Forelimb muscle (tissue), 1 donor: ENCODE results near the gene CHRNA4. TPM values are rescaled to one million over a fixed set of nuclear protein-coding genes. Genes with fewer than 3 reads are reported as not detected.

Experiments
- DNase-seq: peaks from one replicate; pipeline ENCODE4 v3.0.0-alpha.2; 2013; ENCODE audit warnings: low read depth
- polyA plus RNA-seq: library from polyadenylated mRNA; unstranded; fragments of 120-200 nt; gene quantifications from one replicate; pipeline ENCODE4 v1.2.1, GENCODE V29; 2013; ENCODE audit not compliant: insufficient read length

CHRNA4 gene
- polyA plus RNA-seq = 0.46 TPM

DNA sequence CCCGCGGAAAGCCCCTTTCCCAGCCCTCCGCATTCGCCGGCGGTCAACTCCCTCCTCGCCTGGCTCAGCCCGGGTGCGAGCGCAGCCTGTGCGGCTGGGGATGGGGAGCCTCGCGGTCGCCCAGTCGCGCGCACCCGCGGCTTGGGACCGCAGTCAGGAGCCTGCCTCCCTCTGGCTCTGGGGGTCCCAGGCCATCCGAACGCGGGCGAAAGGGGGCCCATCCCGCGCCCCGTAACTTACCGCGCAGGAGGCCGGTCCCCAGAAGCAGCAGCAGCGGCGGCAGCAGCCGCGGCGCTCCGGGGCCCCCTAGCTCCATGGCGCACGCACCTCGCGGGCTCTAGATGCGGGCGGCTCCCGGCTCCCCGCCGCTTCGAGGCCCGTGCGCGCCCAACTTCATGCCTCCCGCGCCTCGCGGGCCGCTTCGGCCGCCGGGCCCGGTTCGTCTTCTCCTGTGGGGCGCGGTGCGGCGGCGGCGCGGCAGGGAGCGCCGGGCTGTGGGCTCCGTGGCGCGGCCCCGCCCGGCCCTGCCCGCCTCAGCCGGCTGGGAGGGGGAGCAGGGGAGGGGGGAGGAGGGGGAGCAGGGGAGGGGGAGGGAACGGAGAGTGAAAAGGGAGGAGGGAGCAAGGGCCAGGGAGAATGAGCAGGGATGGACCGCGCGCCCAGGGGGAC lies at the start of gene CHRNA4:
Gene CHRNA4, minus strand, starts transcription at position 500 of the 669 bp plus-strand sequence. Its CDS starts 184 bp downstream, at position 316.
- no peak for DNase-seq

DNA sequence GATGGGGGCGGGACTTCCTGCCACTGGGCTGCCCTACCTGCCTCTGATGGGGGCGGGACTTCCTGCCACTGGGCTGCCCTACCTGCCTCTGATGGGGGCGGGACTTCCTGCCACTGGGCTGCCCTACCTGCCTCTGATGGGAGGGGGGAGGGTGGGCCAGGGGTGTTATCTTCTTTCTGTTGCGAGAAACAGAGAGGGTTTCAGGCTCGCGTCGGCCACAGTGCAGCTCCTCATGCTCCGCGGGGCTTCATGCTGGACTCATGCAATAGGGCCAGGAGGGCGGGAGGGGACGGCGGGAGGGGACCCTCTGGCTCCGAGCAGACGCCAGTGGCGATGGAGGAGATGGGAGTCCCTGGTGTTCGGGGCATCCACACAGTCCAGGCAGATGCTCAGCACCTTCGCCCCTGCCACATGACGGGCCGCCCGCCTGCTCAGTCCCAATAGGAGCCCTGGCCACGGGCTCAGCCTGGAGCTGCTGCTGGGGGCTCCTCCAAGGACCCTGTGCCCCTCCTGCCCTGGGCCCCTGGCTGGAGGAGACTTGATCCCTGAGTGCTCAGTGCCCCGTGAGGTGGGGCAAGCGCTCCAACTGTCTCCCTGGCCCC lies 48.8 kb upstream of the CHRNA4 start:
- DNase-seq = no peak

DNA sequence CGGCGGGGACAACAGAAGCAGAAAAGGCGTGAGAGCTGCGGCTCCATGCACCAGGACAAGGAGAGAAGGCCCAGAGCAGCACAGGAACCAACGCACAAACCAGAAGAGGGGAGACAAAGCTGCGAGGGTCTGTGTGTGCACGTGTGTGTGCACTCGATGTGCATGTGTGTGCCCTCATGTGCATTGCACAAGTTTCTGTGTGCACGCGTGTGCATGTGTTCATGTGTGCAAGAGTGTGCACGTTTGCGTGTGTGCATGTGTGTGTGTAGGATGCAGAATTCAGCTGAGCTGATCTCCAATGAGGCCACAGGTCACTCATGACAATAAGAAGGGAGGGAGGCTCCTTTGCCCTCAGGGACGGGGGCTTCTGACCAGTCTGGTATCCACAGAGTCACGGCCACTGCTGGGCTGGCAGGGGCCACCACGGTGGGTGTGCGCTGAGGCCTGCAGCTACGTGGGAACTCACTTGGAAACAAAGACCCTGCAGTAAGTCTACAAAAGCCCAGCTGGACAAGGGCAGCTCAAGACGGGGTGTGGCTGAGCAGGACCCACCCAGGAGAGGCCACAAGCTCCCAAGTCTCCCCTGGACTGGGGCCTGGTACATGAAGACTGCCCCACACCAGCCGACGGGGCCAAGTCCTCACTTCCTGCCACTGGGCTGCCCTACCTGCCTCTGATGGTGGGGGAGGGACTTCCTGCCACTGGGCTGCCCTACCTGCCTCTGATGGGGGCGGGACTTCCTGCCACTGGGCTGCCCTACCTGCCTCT lies 48.1 kb upstream of the CHRNA4 start:
- DNase-seq = no peak

DNA sequence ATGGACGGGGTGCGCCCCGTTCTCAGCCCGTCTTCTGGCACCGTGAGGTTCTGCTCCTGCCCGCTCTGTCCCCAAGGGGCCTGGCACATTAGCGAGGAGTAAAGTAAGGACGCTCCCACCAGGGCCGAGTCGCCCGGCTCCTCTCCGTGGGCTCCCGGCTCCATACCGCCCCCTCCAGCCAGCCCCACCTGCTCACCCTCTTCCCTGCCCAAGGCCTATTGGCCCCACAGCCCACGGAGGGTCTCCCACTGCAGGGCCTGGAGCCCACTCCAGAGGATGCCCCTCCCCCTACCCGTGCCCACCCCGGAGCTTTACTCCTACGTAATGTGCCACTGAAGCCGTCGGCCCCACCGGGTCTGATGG lies 47.5 kb upstream of the CHRNA4 start:
- DNase-seq = no peak

DNA sequence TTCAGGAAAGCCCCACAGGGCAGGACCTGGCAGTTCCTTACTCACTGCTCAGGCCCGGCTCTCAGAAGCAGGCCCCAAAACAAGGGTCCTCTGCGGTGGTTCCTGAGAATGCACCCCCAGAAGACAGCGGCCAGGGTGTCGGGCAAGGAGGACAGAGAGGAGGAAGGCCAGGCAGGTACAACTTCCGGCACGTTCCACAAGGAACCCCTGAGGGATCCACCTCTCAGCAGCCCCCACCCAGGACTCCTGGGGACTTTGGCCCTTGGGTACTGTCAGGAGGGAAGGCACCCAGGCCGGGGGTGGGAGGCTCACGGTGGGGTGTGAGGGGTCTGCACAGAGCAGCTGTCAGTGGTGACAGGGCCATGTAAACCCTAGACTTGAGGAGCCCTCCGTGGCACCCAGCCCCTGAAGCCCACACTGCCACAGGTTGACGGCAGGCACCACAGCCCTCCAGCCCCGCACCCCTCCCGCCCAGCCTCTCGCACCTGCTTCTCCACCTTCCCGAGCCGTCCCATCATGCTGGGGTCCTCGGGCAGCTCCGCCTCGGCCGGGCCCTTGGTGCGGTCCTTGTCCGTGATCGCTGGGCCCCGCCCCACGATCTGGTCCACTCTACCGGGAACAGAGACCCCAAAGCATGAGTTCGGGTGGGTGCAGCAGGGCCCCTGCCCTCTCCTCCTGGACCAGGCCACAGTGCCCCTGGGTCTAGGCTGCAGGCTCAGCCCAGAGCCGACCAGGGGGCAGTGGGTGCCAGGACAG lies 47.0 kb upstream of the CHRNA4 start:
- DNase-seq = no peak

DNA sequence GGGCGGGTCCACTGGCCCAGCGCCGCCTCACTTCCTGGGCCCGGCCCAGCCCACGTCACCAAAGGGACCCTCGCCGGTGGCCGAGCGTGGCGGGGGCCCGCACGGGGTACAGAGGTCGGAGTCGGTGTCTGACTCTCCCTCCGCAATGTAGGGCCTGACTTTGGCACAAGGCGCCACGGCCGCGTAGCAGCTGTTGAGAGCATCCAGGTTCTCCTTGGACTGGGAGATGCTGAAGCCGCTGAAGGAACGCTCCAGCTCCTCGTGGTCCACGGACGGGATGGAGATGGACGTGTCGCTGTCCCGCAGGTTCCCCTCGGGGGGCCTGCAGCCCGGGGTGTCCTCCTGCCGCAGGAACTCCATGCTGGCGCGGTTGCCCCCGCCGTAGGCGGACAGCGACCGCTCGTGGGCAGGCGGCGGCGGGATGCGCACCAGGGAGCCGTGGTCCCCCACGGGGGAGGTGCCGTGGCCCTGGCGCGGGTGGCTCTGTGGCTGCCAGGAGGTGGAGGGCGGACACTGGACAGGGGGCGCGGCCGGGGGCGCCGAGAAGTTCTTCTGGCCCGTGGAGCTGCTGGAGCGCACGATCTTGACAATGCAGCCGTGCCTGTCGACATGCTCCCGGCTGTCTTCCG lies 45.6 kb upstream of the CHRNA4 start:
- DNase-seq = no peak

DNA sequence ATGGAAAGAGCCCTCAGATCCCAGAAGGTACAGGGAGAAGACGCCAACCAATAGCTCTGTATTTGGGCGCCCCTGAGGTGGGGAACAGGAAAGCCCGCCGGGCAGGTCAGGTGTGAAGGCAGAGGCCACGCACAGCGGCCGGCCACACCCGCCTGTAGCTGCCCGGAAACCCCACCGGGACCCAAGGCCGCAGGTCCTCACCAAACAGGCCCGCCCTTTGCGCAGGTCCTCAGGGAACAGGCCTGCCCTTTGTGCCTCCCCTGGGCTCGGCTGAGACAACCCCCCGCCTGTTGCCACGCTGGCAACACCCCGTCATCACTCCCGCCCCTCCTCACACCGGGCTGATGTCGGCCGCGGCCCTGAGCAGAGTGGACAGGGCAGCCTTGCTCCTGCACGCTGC lies 44.9 kb upstream of the CHRNA4 start:
- no peak for DNase-seq

DNA sequence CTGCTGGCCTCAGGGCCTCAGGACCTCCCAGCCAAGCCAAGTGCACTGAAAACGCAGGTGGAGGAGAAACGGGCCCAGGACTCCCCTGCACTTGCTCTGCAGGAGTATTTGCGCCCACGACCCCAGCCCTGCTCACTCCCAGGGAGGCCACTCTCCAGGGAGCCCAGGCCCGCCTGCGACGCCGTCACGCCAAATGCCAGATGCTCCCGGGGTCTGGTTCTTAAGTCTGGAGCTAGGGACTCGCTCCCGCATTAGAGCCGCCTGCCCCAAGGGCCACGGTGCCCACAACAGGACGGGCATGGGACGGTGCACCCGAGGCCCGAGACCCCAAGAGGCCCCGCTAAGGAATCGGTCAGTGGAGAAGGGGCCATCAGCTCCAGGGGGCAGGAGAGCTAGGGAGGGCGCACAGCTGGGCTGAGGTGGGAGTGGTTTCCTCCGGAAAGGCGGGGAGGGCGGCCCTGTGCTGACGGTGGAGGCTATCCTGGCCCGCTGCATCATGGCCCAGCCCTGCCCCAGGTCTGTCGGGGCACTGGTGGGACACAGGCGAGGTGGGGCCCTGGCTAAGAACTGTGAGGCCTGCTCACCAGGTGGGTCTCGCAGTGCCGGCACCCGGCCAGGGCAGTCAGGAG lies 44.1 kb upstream of the CHRNA4 start:
- no peak for DNase-seq

DNA sequence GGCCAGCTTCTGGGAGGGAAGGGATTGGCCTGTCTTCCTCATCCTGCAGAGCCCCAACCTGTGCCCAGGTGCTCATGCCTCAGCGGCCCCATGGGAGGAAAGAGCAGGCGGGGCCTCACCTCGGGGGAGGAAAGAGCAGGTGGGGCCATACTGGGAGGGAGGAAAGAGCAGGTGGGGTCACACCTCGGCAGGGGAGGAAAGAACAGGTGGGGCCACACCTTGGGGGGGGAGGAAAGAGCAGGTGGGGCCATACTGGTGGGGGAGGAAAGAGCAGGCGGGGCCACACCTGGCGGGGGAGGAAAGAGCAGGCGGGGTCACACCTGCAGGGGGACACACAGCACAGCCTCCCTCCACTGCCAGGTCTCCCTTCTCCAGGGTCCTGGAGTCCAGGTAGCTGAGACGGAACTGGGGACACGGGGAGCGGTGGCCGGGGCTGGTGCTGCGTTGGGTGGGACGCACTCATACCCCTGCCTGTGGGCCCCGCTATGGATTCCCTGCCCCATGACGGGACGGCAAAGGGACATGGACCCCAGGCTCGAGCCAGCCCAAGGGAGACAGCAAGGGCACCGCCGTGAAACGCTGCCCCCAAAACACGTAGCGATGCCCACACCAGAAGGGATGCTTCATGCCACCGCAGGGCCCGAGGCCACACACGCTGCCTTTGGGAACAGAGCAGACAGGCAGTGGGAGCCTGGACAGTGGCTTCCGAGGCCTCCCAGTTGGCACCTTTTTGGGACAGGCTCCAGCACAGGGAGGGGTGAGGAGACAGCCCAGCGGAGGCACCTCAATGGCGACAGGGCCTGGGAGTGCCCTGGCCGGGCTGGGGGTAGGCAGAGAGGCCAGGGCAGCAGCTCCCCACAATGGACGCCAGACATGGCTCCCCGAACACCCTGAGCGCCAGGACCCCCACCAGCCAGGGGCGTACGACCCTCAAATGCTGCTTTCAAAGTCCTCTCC lies 43.3 kb upstream of the CHRNA4 start:
- no peak for DNase-seq

DNA sequence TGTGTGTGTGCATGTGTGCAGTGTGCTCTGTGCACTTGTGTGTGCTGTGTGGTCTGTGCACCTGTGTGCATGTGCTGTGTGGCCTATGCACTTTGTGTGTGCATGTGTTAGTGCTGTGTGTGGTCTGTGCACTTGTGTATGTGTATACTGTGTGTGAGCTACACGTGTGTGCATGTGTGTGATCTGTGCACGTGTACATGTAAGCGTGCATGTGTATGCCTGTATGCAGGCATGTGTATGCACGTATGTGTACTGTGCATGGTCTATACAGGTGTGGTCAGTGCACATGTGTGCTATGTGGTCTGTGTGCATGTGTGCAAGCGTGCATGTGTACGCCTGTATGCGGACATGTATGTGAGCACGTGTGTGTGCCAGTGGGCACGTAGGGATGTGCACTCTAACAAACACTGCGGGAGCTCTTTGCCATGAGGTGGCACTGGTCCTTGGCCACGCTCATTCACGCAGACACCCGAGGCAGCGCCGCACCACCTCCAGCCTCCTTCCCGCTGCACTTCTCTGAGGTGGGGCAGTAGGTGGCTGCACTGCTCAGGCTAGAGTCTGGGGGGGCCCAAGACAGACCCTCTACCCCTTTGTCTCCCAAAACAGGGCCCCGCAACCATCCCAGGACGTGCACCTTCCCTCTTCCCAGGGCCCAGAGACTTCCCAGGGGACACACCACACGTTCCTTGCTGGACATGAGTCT lies 42.4 kb upstream of the CHRNA4 start:
- no peak for DNase-seq

DNA sequence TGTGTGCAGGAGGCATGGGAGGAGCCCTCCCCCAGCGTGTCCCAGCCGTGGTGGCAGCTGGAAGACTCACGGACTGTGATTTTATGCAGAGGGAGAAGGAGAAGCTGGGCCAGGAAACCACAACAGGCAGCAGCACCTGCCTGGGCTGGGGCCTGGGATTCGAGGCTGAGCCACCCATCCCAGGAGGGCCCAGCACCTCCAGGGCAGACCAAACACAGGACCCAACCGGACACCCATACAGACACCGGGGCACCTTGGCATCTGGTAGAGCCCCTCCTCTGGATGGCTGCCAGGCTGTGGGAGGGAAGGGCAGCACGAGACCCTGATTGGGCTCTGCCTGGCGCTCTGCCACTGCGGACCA lies 41.7 kb upstream of the CHRNA4 start:
- DNase-seq = no peak

DNA sequence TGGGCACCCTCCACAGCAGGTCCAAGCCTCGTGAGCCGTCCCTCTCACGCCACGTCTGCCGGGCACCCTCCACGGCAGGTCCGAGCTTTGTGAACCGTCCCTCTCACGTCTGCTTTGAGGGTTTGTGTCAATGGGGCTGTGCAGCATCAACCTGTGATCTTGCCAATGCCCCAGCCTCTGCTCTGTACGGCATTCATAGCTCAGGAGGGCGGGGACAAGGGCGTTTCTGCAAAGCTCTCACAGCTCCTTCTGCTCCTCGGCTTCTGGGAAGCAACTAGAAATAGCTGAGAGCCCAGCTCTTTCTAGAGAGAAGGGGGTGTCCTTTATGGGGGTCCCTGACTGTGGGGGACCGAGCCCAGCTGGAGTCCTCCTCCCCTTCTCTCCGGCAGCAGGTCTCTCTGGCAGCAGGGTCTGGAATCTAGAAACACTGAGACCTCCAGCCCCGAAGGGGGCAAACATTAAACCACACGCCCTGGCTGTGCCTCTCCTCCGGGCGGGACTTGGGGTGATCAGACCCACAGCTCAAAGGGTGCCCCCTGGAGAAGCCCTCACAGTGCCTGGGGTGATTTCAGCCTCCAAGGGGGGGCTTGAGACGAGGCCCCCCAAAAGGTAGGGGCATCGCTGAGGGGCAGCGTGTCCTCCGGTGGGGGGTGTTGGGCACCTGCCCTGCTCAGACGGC lies 41.2 kb upstream of the CHRNA4 start:
- no peak for DNase-seq

DNA sequence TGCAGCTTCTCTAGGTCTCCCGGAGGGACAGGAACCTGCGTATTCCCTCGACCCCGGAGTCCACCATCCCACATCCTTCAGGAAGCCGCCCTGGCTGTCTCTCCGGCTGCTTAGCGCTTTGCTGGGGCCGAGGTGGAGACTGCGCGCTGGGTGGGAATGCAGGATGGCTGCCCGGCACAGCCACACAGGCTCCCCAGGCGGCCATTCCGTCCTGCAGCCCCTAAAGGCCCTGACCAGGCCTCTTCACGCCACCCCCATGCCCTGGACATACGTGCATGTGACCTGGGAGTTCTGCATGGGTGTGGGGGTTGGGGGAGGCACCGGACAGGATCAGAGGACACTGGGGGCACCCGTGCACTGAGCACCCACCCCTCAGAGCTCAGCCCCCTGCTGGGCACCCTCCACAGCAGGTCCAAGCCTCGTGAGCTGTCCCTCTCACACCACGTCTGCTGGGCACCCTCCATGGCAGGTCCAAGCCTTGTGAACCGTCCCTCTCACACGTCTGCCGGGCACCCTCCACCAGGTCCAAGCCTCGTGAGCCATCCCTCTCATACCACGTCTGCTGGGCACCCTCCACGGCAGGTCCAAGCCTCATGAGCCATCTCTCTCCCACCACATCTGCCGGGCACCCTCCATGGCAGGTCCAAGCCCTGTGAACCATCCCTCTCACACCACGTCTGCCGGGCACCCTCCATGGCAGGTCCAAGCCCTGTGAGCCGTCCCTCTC lies 40.4 kb upstream of the CHRNA4 start:
- no peak for DNase-seq

DNA sequence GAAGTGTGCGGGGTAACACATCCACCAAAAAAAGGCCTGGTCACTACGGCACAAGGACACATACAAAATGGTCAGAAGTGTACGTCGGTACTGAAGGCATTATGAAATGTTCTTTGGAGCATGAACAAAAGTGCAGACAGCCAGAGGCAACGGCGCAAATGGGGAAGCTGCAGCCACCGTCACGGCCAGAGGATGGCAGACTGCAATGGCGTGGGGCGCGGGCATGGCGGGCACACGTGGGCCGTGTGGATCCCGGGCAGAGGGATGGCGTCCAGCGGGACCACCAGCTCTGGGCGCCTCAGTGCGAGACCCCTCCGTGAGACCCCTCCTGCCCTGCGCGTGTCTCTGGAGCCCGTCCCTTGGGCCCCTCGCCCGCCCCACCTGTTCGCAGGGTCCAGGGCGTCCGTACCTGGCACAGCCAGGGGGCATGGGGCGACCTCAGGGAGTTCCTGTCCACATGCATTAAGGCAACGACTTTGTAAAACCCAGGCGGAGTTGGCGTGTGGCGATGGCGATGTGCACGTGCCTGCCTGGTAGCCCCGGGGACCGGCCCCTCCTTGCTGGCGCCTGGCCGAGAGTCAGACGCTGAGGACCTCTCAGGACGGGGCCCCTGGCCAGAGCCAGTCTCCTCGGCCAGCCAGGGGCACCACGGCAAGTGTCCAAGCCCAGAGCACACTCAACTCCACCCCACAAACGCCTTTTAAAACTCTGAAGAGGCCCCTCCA lies 39.5 kb upstream of the CHRNA4 start:
- no peak for DNase-seq

DNA sequence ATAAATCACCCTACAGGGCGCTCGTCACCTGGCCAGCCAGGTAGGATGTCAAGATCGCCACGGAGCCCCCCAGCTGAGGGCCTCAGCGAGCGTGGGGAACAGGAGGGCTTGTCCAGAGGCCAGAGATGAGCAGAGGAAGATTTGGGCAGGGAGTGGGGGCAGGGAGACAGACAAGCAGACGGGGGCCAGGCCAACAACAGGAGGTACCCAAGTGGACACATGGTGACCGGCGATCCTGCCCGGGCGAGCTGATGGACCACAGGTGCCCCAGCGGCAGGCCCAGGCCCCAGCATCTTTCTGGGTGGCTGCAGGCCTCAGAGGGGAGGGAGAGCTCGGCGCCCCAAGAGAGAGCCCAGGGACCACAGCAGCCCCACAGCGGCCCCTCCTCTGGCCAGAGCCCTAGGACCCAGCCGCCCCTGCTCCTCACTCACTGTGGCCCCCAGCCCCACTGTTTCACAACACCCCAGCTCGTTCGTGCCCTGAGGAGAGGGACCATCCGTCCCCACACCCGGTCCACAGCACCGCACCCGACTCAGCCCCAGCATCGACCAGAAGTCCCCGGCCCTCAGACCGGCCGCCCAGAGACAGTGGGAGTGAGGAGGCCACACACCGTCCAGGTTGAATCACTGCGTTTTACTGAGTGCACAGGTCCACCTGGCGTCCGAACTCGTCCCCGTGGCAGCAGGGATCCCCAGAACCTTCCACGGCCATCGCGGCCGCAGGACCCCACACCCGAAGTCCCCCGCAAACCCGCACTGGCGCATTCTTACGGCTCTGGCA lies 38.6 kb upstream of the CHRNA4 start:
- no peak for DNase-seq

DNA sequence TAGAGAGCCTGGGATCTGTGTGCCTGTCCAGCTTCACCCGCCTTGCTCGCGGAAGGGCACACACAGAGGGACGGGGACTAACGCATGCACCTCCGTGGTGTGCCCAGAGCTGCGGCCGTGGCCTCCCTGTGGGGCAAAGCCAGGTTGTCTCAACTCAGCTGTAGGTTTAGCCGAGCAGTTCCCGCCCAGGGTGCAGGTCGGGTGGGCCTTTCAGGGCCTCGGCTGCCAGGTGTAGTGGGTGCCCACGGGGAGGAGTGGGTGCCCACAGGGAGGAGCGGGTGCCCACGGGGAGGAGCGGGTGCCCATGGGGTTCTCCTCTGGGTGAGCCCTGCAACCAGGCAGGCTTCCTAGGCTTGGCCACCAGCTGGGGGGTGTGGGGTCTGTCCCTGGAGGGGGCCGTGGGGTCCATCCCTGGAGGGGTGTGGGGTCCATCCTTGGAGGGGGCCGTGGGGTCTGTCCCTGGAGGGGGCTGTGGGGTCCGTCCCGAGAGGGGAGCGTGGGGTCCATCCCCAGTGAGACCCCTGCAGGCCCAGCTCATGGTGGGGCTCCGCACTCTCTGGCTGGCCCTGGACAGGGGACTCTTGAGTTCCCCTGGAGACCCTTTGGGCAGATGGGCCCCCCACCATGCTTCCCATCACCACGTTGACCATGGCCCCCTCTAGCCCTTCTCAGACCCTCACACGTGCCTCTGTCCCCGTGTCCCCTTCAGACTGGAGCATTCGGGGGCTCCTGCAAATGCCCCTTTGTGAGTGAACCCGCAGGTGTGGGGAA lies 37.8 kb upstream of the CHRNA4 start:
- no peak for DNase-seq
